ENCODE results near the gene HS6ST3.

DNA sequence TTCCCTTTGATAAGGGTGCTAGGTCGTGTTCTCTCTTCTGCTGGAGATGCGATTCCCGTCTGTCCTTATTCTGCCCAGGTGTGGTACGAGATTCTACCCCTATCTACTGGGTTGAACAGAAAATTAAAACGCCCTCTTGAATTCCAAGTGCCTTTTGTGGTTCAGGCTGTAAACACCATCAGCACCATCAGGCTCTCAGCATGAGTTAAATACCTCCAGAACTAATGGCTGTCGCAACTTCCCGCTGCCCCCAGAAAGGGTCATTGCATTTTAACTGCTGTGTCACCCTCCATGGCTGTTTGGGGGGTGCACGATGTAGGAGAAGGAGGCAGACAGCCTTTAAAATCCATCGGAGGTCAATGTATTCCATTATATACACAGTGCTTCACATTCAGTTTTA, 727.0 kb downstream of the HS6ST3 start:
- no peak for TF ChIP-seq CTCF (IDR thresholded peaks at IDR 0.05)
- no peak for TF ChIP-seq POLR2A (IDR thresholded peaks at IDR 0.05)

All from adrenal gland (tissue), 5 donors.